ENCODE results near the gene GNL3L. TPM values are rescaled to one million over a fixed set of nuclear protein-coding genes. Genes with fewer than 3 reads are reported as not detected.
"Not testable (repeated sequence)": the region's sequence is repeated elsewhere in the genome, so short reads cannot be mapped to it uniquely, and the experiment has no call there.

Gene GNL3L
- total RNA-seq, 1 donor from 2014 or later = 25.3 TPM

GRCh38 chrX:54560411-54560810 lies 30.4 kb downstream of the GNL3L start:
- H3K27me3 ChIP-seq = no peaks in the 10 kb centered on the region
- no peak overlapping the region for H3K27ac ChIP-seq
- no peak for DNase-seq (ENCODE audit: extremely low spot score in 2 of 2)
- no peaks in the 10 kb centered on the region for H3K9me3 ChIP-seq
- intact Hi-C loops (cut with DNase I) = no loop called here
- peaks cover 0 to 37% of the 10 kb centered on the region in 2 donors for H3K36me3 ChIP-seq
- H3K4me3 ChIP-seq = no peak overlapping the region
- H3K4me1 ChIP-seq = no peaks in the 10 kb centered on the region
- TF ChIP-seq CTCF (IDR thresholded peaks at IDR 0.05) (no peak), POLR2A (IDR thresholded peaks at IDR 0.05) (no peak), POLR2AphosphoS5 (IDR thresholded peaks at IDR 0.05; ENCODE audit: insufficient read depth in 1 of 2, low read depth in 1 of 2) (no peak)

- Histone ChIP-seq H3K27me3 (no peaks in the 10 kb centered on the region), H3K27ac (no peak overlapping the region), H3K36me3 (peaks cover 0 to 37% of the 10 kb centered on the region in 2 donors), H3K9me3 (no peaks in the 10 kb centered on the region), H3K4me3 (no peak overlapping the region), H3K4me1 (no peaks in the 10 kb centered on the region)
- TF ChIP-seq POLR2A (IDR thresholded peaks at IDR 0.05) (no peak), POLR2AphosphoS5 (IDR thresholded peaks at IDR 0.05; ENCODE audit: insufficient read depth in 1 of 2, low read depth in 1 of 2) (no peak), CTCF (IDR thresholded peaks at IDR 0.05) (no peak)
- DNase-seq (ENCODE audit: extremely low spot score in 2 of 2) = no peak
- intact Hi-C loops (cut with DNase I) = no loop called here
These were observed 31.6 kb downstream of the GNL3L start for GRCh38 chrX:54561622-54562021.

GRCh38 chrX:54564936-54565335 lies 34.9 kb downstream of the GNL3L start:
- no peaks in the 10 kb centered on the region for H3K4me1 ChIP-seq
- H3K27ac ChIP-seq = no peak overlapping the region
- intact Hi-C loops (cut with DNase I) = no loop called here
- H3K36me3 ChIP-seq = peaks cover 0 to 18% of the 10 kb centered on the region in 2 donors
- DNase-seq (ENCODE audit: extremely low spot score in 2 of 2) = no peak
- no peak overlapping the region for H3K4me3 ChIP-seq
- H3K9me3 ChIP-seq = no peaks in the 10 kb centered on the region
- TF ChIP-seq POLR2A (IDR thresholded peaks at IDR 0.05) = no peak
- no peak for TF ChIP-seq CTCF (IDR thresholded peaks at IDR 0.05)
- no peak for TF ChIP-seq POLR2AphosphoS5 (IDR thresholded peaks at IDR 0.05; ENCODE audit: insufficient read depth in 1 of 2, low read depth in 1 of 2)
- no peaks in the 10 kb centered on the region for H3K27me3 ChIP-seq

DNA sequence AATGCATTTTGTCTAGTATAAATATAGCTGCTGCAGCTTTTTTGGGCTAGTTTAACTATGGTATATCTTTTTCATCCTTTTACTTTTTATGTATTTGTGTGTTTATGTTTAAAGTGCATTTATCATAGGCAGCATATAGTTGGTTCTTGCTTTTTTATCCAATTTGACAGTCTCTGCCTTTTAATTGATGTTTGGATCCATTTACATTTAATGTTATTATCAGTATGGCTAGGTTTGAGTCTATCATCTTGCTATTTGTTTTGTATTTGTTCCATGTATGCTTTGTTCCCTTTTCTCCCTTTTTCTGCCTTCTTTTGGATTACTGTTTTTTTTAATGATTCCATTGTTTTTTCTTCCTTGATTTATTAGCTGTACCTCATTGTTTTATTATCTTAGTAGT lies 40.3 kb downstream of the GNL3L start:
- Histone ChIP-seq H3K27ac (no peak overlapping the region), H3K36me3 (no peaks in the 10 kb centered on the region), H3K9me3 (no peaks in the 10 kb centered on the region), H3K27me3 (no peaks in the 10 kb centered on the region), H3K4me1 (no peaks in the 10 kb centered on the region), H3K4me3 (no peak overlapping the region)
- intact Hi-C loops (cut with DNase I) = no loop called here
- no peak for DNase-seq (ENCODE audit: extremely low spot score in 2 of 2)
- TF ChIP-seq POLR2AphosphoS5 (IDR thresholded peaks at IDR 0.05; ENCODE audit: insufficient read depth in 1 of 2, low read depth in 1 of 2) (no peak), POLR2A (IDR thresholded peaks at IDR 0.05) (no peak), CTCF (IDR thresholded peaks at IDR 0.05) (no peak)

GRCh38 chrX:54572641-54573040 lies 42.6 kb downstream of the GNL3L start:
- DNase-seq (ENCODE audit: extremely low spot score in 2 of 2); H3K27ac ChIP-seq; H3K9me3 ChIP-seq; intact Hi-C loops (cut with DNase I); H3K4me1 ChIP-seq; H3K36me3 ChIP-seq; H3K4me3 ChIP-seq; H3K27me3 ChIP-seq: not testable (repeated sequence)

GRCh38 chrX:54597728-54598127 lies 67.7 kb downstream of the GNL3L start:
- DNase-seq (ENCODE audit: extremely low spot score in 2 of 2) = no peak
- Histone ChIP-seq H3K27me3 (no peaks in the 10 kb centered on the region), H3K36me3 (no peaks in the 10 kb centered on the region), H3K9me3 (no peaks in the 10 kb centered on the region), H3K27ac (no peak overlapping the region), H3K4me1 (no peaks in the 10 kb centered on the region), H3K4me3 (no peak overlapping the region)
- intact Hi-C loops (cut with DNase I) = no loop called here
- TF ChIP-seq CTCF (IDR thresholded peaks at IDR 0.05) (no peak), POLR2A (IDR thresholded peaks at IDR 0.05) (no peak), POLR2AphosphoS5 (IDR thresholded peaks at IDR 0.05; ENCODE audit: insufficient read depth in 1 of 2, low read depth in 1 of 2) (no peak)
